ENCODE data around the gene CACNA2D3.

CACNA2D3 gene

GRCh38 chr3:54818486-54818885, 696.1 kb downstream of the CACNA2D3 start:
- Histone ChIP-seq H3K27me3 (ENCODE audit: insufficient read depth, low read length) (no peaks in the 10 kb centered on the region), H3K4me1 (ENCODE audit: control insufficient read depth, insufficient read depth, low read length, unreplicated experiment) (no peaks in the 10 kb centered on the region), H3K79me2 (ENCODE audit: control insufficient read depth, insufficient read depth, low read length, unreplicated experiment) (no peaks in the 10 kb centered on the region), H3K27ac (ENCODE audit: low read depth, low read length) (no peak overlapping the region), H2AFZ (ENCODE audit: low read length, unreplicated experiment) (no peak overlapping the region), H3K36me3 (ENCODE audit: insufficient read depth, low read length) (no peaks in the 10 kb centered on the region), H3K4me3 (ENCODE audit: low read depth, low read length) (no peak overlapping the region)

GRCh38 chr3:54818942-54819341, 696.6 kb downstream of the CACNA2D3 start:
- Histone ChIP-seq H3K27ac (ENCODE audit: low read depth, low read length) (no peak overlapping the region), H3K4me1 (ENCODE audit: control insufficient read depth, insufficient read depth, low read length, unreplicated experiment) (no peaks in the 10 kb centered on the region), H3K79me2 (ENCODE audit: control insufficient read depth, insufficient read depth, low read length, unreplicated experiment) (no peaks in the 10 kb centered on the region), H3K4me3 (ENCODE audit: low read depth, low read length) (no peak overlapping the region), H3K27me3 (ENCODE audit: insufficient read depth, low read length) (no peaks in the 10 kb centered on the region), H3K36me3 (ENCODE audit: insufficient read depth, low read length) (no peaks in the 10 kb centered on the region), H2AFZ (ENCODE audit: low read length, unreplicated experiment) (no peak overlapping the region)

GRCh38 chr3:54819946-54820345, 697.6 kb downstream of the CACNA2D3 start:
- Histone ChIP-seq H3K4me1 (ENCODE audit: control insufficient read depth, insufficient read depth, low read length, unreplicated experiment) (no peaks in the 10 kb centered on the region), H3K36me3 (ENCODE audit: insufficient read depth, low read length) (no peaks in the 10 kb centered on the region), H3K4me3 (ENCODE audit: low read depth, low read length) (no peak overlapping the region), H2AFZ (ENCODE audit: low read length, unreplicated experiment) (no peak overlapping the region), H3K27ac (ENCODE audit: low read depth, low read length) (no peak overlapping the region), H3K27me3 (ENCODE audit: insufficient read depth, low read length) (no peaks in the 10 kb centered on the region), H3K79me2 (ENCODE audit: control insufficient read depth, insufficient read depth, low read length, unreplicated experiment) (no peaks in the 10 kb centered on the region)

- Histone ChIP-seq H3K27me3 (ENCODE audit: insufficient read depth, low read length) (no peaks in the 10 kb centered on the region), H3K4me1 (ENCODE audit: control insufficient read depth, insufficient read depth, low read length, unreplicated experiment) (no peaks in the 10 kb centered on the region)
Measured at GRCh38 chr3:54822206-54822605, 699.9 kb downstream of the CACNA2D3 start.

GRCh38 chr3:54826251-54826691, 703.9 kb downstream of the CACNA2D3 start:
- no peaks in the 10 kb centered on the region for H3K27me3 ChIP-seq (ENCODE audit: insufficient read depth, low read length)
- no peaks in the 10 kb centered on the region for H3K36me3 ChIP-seq (ENCODE audit: insufficient read depth, low read length)
- no peak overlapping the region for H3K27ac ChIP-seq (ENCODE audit: low read depth, low read length)
- H3K79me2 ChIP-seq (ENCODE audit: control insufficient read depth, insufficient read depth, low read length, unreplicated experiment): no peaks in the 10 kb centered on the region
- no peaks in the 10 kb centered on the region for H3K4me1 ChIP-seq (ENCODE audit: control insufficient read depth, insufficient read depth, low read length, unreplicated experiment)
- H3K4me3 ChIP-seq (ENCODE audit: low read depth, low read length): no peak overlapping the region
- no peak overlapping the region for H2AFZ ChIP-seq (ENCODE audit: low read length, unreplicated experiment)

More at GRCh38 chr3:54822206-54822605, 699.9 kb downstream of the CACNA2D3 start:
- no peaks in the 10 kb centered on the region for H3K79me2 ChIP-seq (ENCODE audit: control insufficient read depth, insufficient read depth, low read length, unreplicated experiment)
- no peak overlapping the region for H3K4me3 ChIP-seq (ENCODE audit: low read depth, low read length)
- H2AFZ ChIP-seq (ENCODE audit: low read length, unreplicated experiment): no peak overlapping the region
- no peaks in the 10 kb centered on the region for H3K36me3 ChIP-seq (ENCODE audit: insufficient read depth, low read length)
- H3K27ac ChIP-seq (ENCODE audit: low read depth, low read length): no peak overlapping the region

- Histone ChIP-seq H3K4me3 (ENCODE audit: low read depth, low read length) (no peak overlapping the region), H2AFZ (ENCODE audit: low read length, unreplicated experiment) (no peak overlapping the region), H3K36me3 (ENCODE audit: insufficient read depth, low read length) (no peaks in the 10 kb centered on the region), H3K79me2 (ENCODE audit: control insufficient read depth, insufficient read depth, low read length, unreplicated experiment) (no peaks in the 10 kb centered on the region), H3K27me3 (ENCODE audit: insufficient read depth, low read length) (no peaks in the 10 kb centered on the region), H3K4me1 (ENCODE audit: control insufficient read depth, insufficient read depth, low read length, unreplicated experiment) (no peaks in the 10 kb centered on the region), H3K27ac (ENCODE audit: low read depth, low read length) (no peak overlapping the region)
Measured at GRCh38 chr3:54827056-54827687, 704.8 kb downstream of the CACNA2D3 start.

GRCh38 chr3:54827776-54828175, 705.4 kb downstream of the CACNA2D3 start:
- Histone ChIP-seq H3K27ac (ENCODE audit: low read depth, low read length) (no peak overlapping the region), H3K36me3 (ENCODE audit: insufficient read depth, low read length) (no peaks in the 10 kb centered on the region)

GRCh38 chr3:54830658-54831057, 708.3 kb downstream of the CACNA2D3 start:
- no peaks in the 10 kb centered on the region for H3K79me2 ChIP-seq (ENCODE audit: control insufficient read depth, insufficient read depth, low read length, unreplicated experiment)
- H3K27me3 ChIP-seq (ENCODE audit: insufficient read depth, low read length): no peaks in the 10 kb centered on the region
- H3K36me3 ChIP-seq (ENCODE audit: insufficient read depth, low read length): no peaks in the 10 kb centered on the region
- H3K27ac ChIP-seq (ENCODE audit: low read depth, low read length): no peak overlapping the region
- H3K4me3 ChIP-seq (ENCODE audit: low read depth, low read length): no peak overlapping the region
- no peaks in the 10 kb centered on the region for H3K4me1 ChIP-seq (ENCODE audit: control insufficient read depth, insufficient read depth, low read length, unreplicated experiment)
- H2AFZ ChIP-seq (ENCODE audit: low read length, unreplicated experiment): no peak overlapping the region

More at GRCh38 chr3:54827776-54828175, 705.4 kb downstream of the CACNA2D3 start:
- Histone ChIP-seq H2AFZ (ENCODE audit: low read length, unreplicated experiment) (no peak overlapping the region), H3K4me3 (ENCODE audit: low read depth, low read length) (no peak overlapping the region), H3K79me2 (ENCODE audit: control insufficient read depth, insufficient read depth, low read length, unreplicated experiment) (no peaks in the 10 kb centered on the region), H3K4me1 (ENCODE audit: control insufficient read depth, insufficient read depth, low read length, unreplicated experiment) (no peaks in the 10 kb centered on the region), H3K27me3 (ENCODE audit: insufficient read depth, low read length) (no peaks in the 10 kb centered on the region)

- Histone ChIP-seq H3K4me1 (ENCODE audit: control insufficient read depth, insufficient read depth, low read length, unreplicated experiment) (no peaks in the 10 kb centered on the region), H3K79me2 (ENCODE audit: control insufficient read depth, insufficient read depth, low read length, unreplicated experiment) (no peaks in the 10 kb centered on the region)
Measured at GRCh38 chr3:54831112-54831511, 708.8 kb downstream of the CACNA2D3 start.

GRCh38 chr3:54832876-54833275, 710.5 kb downstream of the CACNA2D3 start:
- no peaks in the 10 kb centered on the region for H3K79me2 ChIP-seq (ENCODE audit: control insufficient read depth, insufficient read depth, low read length, unreplicated experiment)
- H3K27ac ChIP-seq (ENCODE audit: low read depth, low read length): no peak overlapping the region
- no peak overlapping the region for H3K4me3 ChIP-seq (ENCODE audit: low read depth, low read length)
- no peak overlapping the region for H2AFZ ChIP-seq (ENCODE audit: low read length, unreplicated experiment)
- H3K36me3 ChIP-seq (ENCODE audit: insufficient read depth, low read length): no peaks in the 10 kb centered on the region
- no peaks in the 10 kb centered on the region for H3K4me1 ChIP-seq (ENCODE audit: control insufficient read depth, insufficient read depth, low read length, unreplicated experiment)
- H3K27me3 ChIP-seq (ENCODE audit: insufficient read depth, low read length): no peaks in the 10 kb centered on the region

More at GRCh38 chr3:54831112-54831511, 708.8 kb downstream of the CACNA2D3 start:
- H3K36me3 ChIP-seq (ENCODE audit: insufficient read depth, low read length): no peaks in the 10 kb centered on the region
- no peaks in the 10 kb centered on the region for H3K27me3 ChIP-seq (ENCODE audit: insufficient read depth, low read length)
- H3K27ac ChIP-seq (ENCODE audit: low read depth, low read length): no peak overlapping the region
- no peak overlapping the region for H3K4me3 ChIP-seq (ENCODE audit: low read depth, low read length)
- H2AFZ ChIP-seq (ENCODE audit: low read length, unreplicated experiment): no peak overlapping the region

- H3K4me1 ChIP-seq (ENCODE audit: control insufficient read depth, insufficient read depth, low read length, unreplicated experiment): no peaks in the 10 kb centered on the region
- no peak overlapping the region for H3K27ac ChIP-seq (ENCODE audit: low read depth, low read length)
- no peak overlapping the region for H2AFZ ChIP-seq (ENCODE audit: low read length, unreplicated experiment)
- no peaks in the 10 kb centered on the region for H3K79me2 ChIP-seq (ENCODE audit: control insufficient read depth, insufficient read depth, low read length, unreplicated experiment)
- H3K4me3 ChIP-seq (ENCODE audit: low read depth, low read length): no peak overlapping the region
- H3K27me3 ChIP-seq (ENCODE audit: insufficient read depth, low read length): no peaks in the 10 kb centered on the region
- no peaks in the 10 kb centered on the region for H3K36me3 ChIP-seq (ENCODE audit: insufficient read depth, low read length)
Measured at GRCh38 chr3:54835701-54836100, 713.3 kb downstream of the CACNA2D3 start.

Measured in ACC112 (cell line).